Mesenteric fat pad (tissue), 1 donor: ENCODE results near the gene WEE2. TPM values are rescaled to one million over a fixed set of nuclear protein-coding genes. Genes with fewer than 3 reads are reported as not detected.
"Not testable (repeated sequence)": the region's sequence is repeated elsewhere in the genome, so short reads cannot be mapped to it uniquely, and the experiment has no call there.

Source experiments
- DNase-seq: peaks from one replicate; pipeline ENCODE4 v3.0.0-alpha.2; 2020; ENCODE audit warnings: low spot score
- total RNA-seq: library from RNA; stranded (reverse); fragmentation: NEBNext Ultra II Directional; extraction: Animal tissue kit (Norgen Biotek cat#: 25700); gene quantifications from one replicate; pipeline ENCODE4 v1.2.1, GENCODE V29; 2021
- donor health status: DM: yes; HTN: yes; CAD: no.

WEE2 gene
- total RNA-seq, 1 donor from 2014 or later = not detected

DNA sequence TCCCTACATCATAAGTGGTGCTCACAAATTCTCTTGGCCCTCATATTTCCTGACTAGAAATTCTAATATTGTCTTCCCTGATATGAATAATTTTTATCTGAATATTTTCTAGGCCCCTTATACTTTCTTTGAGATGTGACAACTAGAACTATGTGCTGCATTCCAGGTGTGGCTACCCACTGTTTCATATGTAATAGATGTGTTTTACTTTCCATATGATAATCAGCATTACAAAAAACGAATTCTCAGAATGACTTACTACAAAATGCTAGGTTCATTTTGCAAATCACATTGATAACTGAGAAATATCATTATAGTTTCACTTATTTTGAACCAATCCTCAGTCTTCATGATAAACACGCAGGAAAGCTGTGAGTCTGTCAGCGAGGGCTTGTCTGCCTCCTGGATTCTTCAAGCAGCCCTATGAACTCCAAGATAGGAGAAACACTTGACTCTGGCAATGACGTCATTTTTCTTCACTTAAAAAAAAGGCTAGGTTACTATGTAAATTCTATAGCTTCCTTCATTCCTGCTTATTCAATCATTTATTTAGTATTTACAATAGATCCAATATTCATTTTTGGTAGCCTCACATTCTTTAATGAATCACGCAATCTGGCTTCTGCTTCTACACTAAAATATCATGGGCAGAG lies 4.6 kb downstream of the WEE2 start:
- no peak for DNase-seq

- no peak for DNase-seq
These were observed 5.7 kb downstream of the WEE2 start for GRCh38 chr7:141713890-141714289.

- DNase-seq = no peak
These were observed 6.4 kb downstream of the WEE2 start for GRCh38 chr7:141714571-141714970.

DNA sequence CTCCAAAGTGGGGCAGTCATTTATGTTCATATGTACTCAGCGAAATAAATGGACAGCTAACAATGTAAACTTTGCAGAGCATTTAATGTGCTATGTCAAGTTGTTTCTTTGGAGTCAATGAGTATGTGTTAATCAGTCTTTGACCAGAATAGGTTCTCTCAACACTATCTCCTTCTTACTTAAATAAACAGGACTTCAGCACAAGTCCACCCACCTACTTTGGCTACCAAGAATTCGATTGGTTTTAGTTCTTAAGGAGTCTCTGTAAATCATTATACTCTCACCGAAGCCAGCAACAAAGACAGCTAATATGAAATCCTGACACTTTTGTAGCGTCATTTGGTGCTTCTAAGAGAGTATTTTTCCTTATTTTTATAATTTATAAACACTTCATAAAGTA lies 6.9 kb downstream of the WEE2 start:
- no peak for DNase-seq

DNA sequence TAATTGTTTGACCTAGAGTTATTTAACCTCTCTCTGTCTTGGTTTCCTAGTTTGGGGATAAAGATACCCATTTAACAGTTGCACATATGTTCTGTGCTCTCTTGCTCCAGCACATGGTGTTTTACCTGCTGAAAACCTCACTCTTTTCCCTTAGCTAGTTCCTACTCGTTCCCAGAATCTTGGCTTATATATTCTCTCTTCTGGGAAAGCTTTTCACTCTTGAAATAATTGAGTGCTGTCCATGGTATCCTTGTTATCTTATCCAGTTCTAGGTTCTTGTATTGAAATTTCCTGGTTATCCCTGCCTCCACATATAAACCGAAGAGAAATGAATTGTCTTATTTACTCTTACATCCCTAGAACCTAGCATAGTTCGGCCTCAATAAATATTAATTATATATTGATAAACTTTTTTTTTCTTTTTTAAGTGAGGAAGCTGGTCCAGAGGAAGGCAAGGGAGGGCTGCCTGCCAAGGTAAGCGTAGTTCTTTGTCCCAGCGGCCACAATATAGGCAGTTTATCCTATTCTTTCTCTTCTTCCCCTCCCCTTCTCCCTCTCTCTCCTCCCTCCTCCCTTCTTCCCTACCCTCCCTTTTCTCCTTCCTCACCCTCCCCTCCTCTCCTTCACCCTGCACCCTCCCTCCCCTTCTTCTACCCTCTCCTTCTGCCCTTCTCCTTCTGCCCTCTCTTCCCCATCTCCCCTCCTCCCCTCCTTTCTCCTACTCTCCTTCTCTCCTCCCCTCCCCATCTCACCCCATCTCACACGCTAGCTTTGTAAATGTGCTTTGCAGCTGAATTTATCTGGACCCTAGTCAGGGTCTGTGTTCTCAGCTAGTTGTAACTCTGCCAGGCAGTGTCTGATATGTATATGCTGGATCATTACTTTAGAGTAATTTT lies 7.9 kb downstream of the WEE2 start:
- no peak for DNase-seq

DNA sequence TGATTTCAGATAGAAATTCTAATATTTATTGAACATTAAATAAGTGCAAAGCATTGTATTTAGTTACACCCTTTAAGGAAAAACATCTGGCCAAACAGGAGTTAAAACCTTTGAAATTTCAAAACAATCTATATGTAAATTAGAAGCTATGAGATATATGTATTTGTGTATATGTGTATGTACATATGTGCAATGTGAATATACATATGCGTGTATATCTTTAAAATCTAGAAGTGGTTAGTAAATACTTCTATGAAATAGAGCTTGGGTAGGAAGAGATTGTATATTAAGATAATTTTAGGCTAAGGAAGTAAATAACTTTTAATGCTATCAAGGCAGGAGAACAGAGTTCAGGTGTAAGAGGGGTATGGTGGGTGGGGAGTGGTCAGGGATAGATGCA lies 9.3 kb downstream of the WEE2 start:
- DNase-seq = no peak

DNA sequence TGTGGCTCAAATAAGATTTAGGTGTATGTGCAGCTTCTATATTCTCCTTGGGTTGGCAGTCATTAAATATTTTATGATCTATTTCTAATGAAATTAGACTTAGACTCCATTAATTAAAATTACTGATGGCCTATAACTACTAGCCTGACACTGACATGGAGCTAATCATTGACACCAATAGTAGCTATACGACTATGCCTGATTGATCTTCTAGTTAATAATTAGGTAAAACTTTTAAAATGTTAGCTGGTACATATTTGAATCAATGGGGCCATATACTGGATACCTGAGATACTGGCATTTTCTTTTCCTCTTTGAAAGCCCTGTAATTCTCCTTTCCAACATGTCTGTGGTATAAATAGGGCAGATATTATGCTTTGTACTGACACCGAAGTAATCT lies 14.4 kb downstream of the WEE2 start:
- no peak for DNase-seq

DNA sequence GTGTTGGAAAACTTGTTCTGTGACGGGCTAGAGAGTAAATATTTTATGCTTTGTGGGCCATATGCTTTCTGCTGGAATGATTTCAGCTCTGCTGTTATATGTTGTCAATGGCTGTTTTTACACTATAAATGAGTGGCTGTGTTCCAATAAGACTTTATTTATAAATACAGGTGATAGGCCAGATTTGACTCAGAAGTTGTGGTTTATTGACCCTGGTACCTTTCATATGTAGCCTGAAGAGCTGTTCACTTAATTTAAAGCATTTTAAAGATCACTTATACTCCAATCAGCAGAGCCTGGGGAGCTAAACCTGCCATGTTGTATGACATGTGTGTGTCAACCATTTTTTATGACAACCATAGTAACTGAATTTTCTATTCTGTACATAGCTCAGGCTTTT lies 20.9 kb downstream of the WEE2 start:
- no peak for DNase-seq

- no peak for DNase-seq
These were observed 23.5 kb downstream of the WEE2 start for GRCh38 chr7:141731476-141732149.

DNA sequence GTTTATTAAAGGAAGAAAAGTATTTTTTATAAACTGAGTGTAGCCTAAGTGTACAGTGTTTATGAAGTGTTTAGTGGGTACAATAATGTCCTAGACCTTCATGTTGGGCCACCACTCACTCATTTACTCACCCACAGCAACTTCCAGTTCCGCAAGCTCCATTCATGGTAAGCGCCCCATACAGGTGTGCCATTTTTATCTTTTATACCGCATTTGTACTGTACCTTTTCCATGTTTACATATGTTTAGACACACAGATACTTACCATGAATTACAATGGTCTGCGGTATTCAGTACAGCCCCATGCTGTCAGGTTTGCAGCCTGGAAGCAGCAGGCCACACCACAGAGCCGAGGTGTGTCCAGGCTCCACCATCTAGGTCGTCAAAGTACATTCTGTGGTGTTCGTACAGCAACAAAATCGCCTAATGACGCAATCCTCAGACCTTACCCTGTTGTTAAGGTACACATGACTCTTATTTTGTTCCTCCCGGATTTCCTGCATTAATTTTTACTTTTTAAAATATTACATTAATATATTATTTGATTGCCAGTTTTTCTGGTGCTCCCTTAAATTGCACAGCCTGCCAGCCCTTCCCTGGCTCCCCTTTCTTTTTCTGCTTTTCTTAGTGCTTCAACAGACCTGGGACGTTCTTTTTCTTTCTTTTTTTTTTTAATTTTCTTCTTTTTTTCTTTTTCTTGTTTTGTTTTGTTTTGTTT lies 29.1 kb downstream of the WEE2 start:
- no peak for DNase-seq

- DNase-seq = peak; percentile 93
These were observed 29.9 kb downstream of the WEE2 start, which contains the start of gene SSBP1 for GRCh38 chr7:141737836-141738591. Gene SSBP1 (plus strand): TSS chr7:141738358. CDS start chr7:141739167, 809 bp downstream.

GRCh38 chr7:141738592-141739013 lies 30.4 kb downstream of the WEE2 start:
- no peak for DNase-seq

DNA sequence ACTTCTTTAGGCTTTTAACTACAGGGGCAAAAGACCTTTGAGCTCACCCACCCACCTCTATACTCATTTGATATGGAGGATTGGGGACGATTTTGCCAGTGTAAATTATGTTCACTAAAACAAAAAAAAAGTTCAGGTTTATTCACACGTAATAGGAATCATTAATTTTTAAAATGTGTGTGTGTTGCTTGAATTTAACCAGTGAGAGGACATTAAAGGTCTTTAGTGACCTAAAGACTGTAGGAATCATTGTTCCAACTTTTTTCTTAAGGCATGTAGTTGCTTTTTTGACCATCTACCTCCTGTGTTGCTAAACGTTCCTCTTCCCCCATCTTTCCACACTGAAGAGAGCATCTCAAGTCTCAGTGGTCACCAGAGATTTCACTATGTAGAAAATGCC lies 31.1 kb downstream of the WEE2 start:
- no peak for DNase-seq

DNA sequence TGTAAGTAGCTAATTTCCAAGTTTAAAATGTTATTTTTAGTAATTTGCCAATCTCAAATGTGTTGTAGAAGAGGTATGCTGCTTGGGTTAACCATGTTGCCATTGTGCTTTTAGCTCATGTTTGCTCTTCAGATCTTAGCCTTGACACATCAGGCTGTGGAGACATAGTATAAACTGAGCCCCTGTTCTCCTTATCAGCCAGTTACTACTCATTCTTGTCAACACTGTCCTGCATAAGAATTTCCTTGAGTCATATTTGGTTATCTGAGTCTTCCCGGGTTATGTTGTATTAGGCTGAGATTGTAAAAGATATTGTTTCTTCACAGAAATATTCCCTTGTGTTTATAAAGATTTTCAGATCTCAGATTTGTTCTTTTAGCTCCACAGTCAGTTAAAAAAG lies 34.1 kb downstream of the WEE2 start:
- no peak for DNase-seq

GRCh38 chr7:141744131-141744530 lies 36.0 kb downstream of the WEE2 start:
- no peak for DNase-seq

DNA sequence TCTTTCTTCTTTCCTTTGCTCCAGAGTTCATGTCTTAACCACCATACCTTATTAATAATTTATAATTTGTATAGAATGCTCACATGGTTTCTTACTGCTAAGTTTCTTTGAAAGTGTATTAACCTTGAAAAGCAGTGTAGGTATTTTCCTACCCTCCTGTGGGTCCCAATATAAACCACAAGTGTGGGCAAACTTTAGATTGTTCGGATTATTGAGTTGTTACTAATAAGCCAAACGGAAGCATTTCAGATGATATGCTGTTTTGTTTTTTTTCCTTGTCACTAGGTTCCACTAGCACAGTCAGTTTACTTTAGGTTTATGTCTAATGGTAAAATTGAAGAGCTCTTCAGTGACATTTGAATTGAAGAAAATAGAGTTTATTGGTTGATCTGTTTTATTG lies 40.2 kb downstream of the WEE2 start:
- DNase-seq = no peak

DNA sequence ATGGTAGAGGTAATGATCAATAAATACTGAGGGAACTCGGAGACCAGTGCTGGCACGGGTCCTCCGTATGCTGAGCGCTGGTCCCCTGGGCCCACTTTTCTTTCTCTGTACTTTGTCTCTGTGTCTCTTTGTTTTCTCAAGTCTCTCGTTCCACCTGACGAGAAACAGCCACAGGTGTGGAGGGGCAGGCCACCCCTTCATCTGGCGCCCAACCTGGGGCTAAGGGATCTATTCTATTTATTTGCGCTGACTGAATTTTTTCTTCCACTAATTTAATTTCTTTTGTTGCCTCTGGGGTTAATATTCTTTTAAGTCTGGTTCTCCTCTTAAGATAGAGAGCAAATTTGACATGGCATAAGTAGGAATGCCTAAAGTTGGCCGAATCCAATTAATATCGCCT lies 43.8 kb downstream of the WEE2 start:
- DNase-seq = not testable (repeated sequence)

GRCh38 chr7:141752634-141753033 lies 44.5 kb downstream of the WEE2 start:
- DNase-seq = no peak

DNA sequence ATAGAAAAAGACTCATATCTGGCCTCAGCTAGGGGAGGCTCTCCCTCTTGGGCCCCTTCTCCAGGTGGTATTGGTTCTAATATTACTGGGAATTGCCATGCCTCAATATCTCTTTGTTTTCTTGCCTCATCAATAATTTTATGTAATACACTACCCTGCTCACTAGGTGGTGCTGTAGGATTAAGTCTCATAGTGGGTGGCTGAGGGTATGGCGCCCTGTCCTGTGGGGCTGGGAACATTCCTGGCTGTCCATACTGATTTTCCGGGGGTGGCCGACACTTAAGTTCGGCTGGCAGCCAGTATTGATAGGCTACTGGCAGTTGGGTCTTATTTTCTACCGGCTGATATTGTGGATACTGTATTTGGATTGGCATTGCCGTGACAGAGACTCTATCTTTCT lies 46.8 kb downstream of the WEE2 start:
- DNase-seq = no peak

GRCh38 chr7:141763797-141764196 lies 55.6 kb downstream of the WEE2 start, which contains the start of gene TAS2R3:
Gene TAS2R3 (plus strand): TSS chr7:141764097. CDS start chr7:141764159, 62 bp downstream.
- DNase-seq = no peak
